ENCODE measurements around the gene GLDN.

GRCh38 chr15:51438526-51438925 lies 97.1 kb downstream of the GLDN start:
- no peak for TF ChIP-seq POLR2A (IDR thresholded peaks at IDR 0.05)
- TF ChIP-seq CTCF (IDR thresholded peaks at IDR 0.05) = no peak

All from thyroid gland (tissue), 4 donors.